MM.1S (cell line): ENCODE results near the gene PDLIM5.

Source experiments
- EZH2 ChIP-seq: fragments of 300-600 bp; sonication (generic); optimal IDR thresholded peaks from 2 replicates; pipeline ENCODE3; 2017; ENCODE audit warnings: low read depth, mild to moderate bottlenecking, antibody characterized with exemption, low read length, mixed read lengths
- TF ChIP-seq, protein P1 (sequence below): fragments of 300-600 bp; sonication (generic); IDR thresholded peaks from 2 replicates; pipeline ENCODE4 v1.5.1; 2016; ENCODE audit warnings: antibody characterized with exemption, low read length, mixed read lengths

GRCh38 chr4:94550352-94550751, 98.6 kb downstream of the PDLIM5 start:
- TF ChIP-seq, protein P1, sequence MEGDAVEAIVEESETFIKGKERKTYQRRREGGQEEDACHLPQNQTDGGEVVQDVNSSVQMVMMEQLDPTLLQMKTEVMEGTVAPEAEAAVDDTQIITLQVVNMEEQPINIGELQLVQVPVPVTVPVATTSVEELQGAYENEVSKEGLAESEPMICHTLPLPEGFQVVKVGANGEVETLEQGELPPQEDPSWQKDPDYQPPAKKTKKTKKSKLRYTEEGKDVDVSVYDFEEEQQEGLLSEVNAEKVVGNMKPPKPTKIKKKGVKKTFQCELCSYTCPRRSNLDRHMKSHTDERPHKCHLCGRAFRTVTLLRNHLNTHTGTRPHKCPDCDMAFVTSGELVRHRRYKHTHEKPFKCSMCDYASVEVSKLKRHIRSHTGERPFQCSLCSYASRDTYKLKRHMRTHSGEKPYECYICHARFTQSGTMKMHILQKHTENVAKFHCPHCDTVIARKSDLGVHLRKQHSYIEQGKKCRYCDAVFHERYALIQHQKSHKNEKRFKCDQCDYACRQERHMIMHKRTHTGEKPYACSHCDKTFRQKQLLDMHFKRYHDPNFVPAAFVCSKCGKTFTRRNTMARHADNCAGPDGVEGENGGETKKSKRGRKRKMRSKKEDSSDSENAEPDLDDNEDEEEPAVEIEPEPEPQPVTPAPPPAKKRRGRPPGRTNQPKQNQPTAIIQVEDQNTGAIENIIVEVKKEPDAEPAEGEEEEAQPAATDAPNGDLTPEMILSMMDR = no peak
- no peak for TF ChIP-seq EZH2
